Heart right ventricle (tissue), 16 donors: ENCODE measurements around the gene RASL10B. TPM values are rescaled to one million over a fixed set of nuclear protein-coding genes. Genes with fewer than 3 reads are reported as not detected.
A peak's percentile ranks its signal among the peaks of the same experiment; 100 is the strongest.

Experiments used
- ATAC-seq, 8 donors: fragments of 200-7000 bp; cut with Tn5 transposase; one replicate each; pipeline ENCODE4 v1.9.1; 2020; ENCODE audit warnings: mild to moderate bottlenecking in 8 of 8, moderate library complexity in 8 of 8, moderate number of reproducible peaks in 1 of 8
- DNase-seq, 2 donors: peaks; one replicate each; pipeline ENCODE4 v3.0.0-alpha.2; 2020
- H3K27ac ChIP-seq, 10 donors: fragments of 200-600 bp; sonication (generic) in 2 of 10; one replicate each; pipeline versions ENCODE4 v1.5.0 to v1.8.0; 2020 to 2022; ENCODE audit warnings: mild to moderate bottlenecking in 3 of 10
- H3K27me3 ChIP-seq, 7 donors: fragments of 200-600 bp; one replicate each; pipeline ENCODE4 v1.8.0; 2021 to 2022; ENCODE audit warnings: mild to moderate bottlenecking in 2 of 7
- H3K36me3 ChIP-seq, 9 donors: fragments of 200-600 bp; sonication (generic) in 1 of 9; one replicate each; pipeline versions ENCODE4 v1.5.0 to v1.8.0; 2020 to 2022; ENCODE audit warnings: mild to moderate bottlenecking in 2 of 9
- H3K4me1 ChIP-seq, 9 donors: fragments of 200-600 bp; sonication (generic) in 1 of 9; one replicate each; pipeline versions ENCODE4 v1.5.0 to v1.8.0; 2020 to 2022; ENCODE audit warnings: mild to moderate bottlenecking in 4 of 9
- H3K4me3 ChIP-seq, 10 donors: fragments of 200-600 bp; sonication (generic) in 2 of 10; one replicate each; pipeline versions ENCODE4 v1.5.0 to v1.8.0; 2020 to 2022; ENCODE audit warnings: mild to moderate bottlenecking in 7 of 10, moderate library complexity in 2 of 10
- H3K9me3 ChIP-seq, 11 donors: fragments of 200-600 bp in 10 of 11; sonication (generic) in 2 of 11; one replicate each; pipeline versions ENCODE4 v1.5.0 to v1.8.0; 2013 to 2022; ENCODE audit warnings: mild to moderate bottlenecking in 2 of 11, control low read depth in 1 of 11, moderate library complexity in 1 of 11
- WGBS, 2 donors: extraction: QIAGEN DNeasy Blood & Tissue Kit; methylation state at CpG; one replicate each; pipeline ENCODE4 v1.1.7; 2013; ENCODE audit warnings: inconsistent platforms in 1 of 2; 5-methylcytosine and 5-hydroxymethylcytosine counted together
- intact Hi-C, 10 donors: fragments of 100-400 bp; cut with DNase I; formaldehyde crosslinking; loops; one replicate each; pipeline versions ENCODE4 v1.11.1 to v1.14.2; 2022
- polyA plus RNA-seq, 2 donors: library from polyadenylated mRNA; stranded (reverse); fragments of 200-250 nt; gene quantifications; one replicate each; pipeline ENCODE4 v1.2.3, GENCODE V29; 2013
- total RNA-seq, 10 donors: library from RNA; stranded (reverse); fragmentation: NEBNext Ultra II Directional in 3 of 10; extraction: Animal tissue kit (Norgen Biotek cat#: 25700) in 3 of 10; gene quantifications; one replicate each; pipeline versions ENCODE4 v1.2.1 to v1.2.4, GENCODE V29; 2021 to 2023
- TF ChIP-seq, protein P1 (sequence below), 9 donors: fragments of 200-600 bp; sonication (generic) in 2 of 9; IDR thresholded peaks; one replicate each; pipeline versions ENCODE4 v1.5.0 to v1.8.0; 2021 to 2022; ENCODE audit warnings: antibody characterized with exemption in 9 of 9, mild to moderate bottlenecking in 5 of 9, moderate library complexity in 1 of 9
- donor health status: Arrhythmogenic right ventricular cardiomyopathy.
- donor health status: ischemic (EF 13 %, LVEDD 7.1; RV severe dilation, severe dysfunction).
- donor health status: healthy with polysubstance abuse.
- donor health status: DM: no; HTN: yes; CAD: no.
- donor health status: DM: no; HTN: no; CAD: no.
- donor health status: ischemic (EF 25% LVEDD 6.9; RV normal size, moderate dysfunction).
- donor health status: ischemic (EF 25% LVEDD 5.7; RV mildly dilated, moderate dysfunction).
- donor health status: healthy.
- donor health status: DM: yes; HTN: yes; CAD: no.
- donor health status: Ischemic cardiomyopathy.
- donor health status: ischemic (EF 35%, LVEDD 5.7; RV mildly dilated, moderate dysfunction).
- donor health status: nonischemic (EF 11% LVEDD 7.7; RV severe dilation, severe dysfunction).
- donor health status: DM: yes; HTN: yes; CAD: no.
- donor health status: PGD.
- donor health status: ischemic (EF 29% LVEDD 5.4; RV normal size, mild dysfunction).
- donor health status: nonischemic (EF 23%, LVEDD 6.1; RV moderate dilation, normal function).

The RASL10B gene
- total and polyA plus RNA-seq, 12 donors: 3.9 to 26.2 (median 10.9) TPM

DNA sequence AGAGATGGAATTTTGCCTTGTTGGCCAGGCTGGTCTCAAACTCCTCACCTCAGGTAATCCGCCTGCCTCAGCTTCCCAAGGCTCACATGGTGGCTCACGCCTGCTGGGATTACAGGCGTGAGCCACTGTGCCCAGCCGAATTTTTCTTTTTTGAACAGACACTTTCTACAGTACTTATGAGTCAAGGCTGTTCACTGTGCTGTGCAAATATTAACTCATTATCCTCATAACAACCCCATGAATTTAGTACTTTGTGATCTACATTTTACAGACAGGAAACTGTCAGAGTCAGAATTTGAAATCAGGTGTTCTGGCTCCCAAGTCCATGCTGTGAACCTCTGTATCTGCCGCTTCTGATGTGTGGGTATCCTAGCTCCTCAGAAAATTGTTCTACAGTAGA, 25.7 kb upstream of the RASL10B start:
- 77 to 96% methylated on average over 5 of the region's 5 CpGs for WGBS, 2 donors
- DNase-seq (no peak), ATAC-seq (no peak)
- no peak overlapping the region for H3K4me3 ChIP-seq
- intact Hi-C loops: no loop called here
- H3K4me1 ChIP-seq: peaks cover 0 to 30% (median 16%) of the 10 kb centered on the region in 9 donors
- H3K36me3 ChIP-seq: peaks cover 0 to 45% (median 4%) of the 10 kb centered on the region in 9 donors
- TF ChIP-seq, protein P1, sequence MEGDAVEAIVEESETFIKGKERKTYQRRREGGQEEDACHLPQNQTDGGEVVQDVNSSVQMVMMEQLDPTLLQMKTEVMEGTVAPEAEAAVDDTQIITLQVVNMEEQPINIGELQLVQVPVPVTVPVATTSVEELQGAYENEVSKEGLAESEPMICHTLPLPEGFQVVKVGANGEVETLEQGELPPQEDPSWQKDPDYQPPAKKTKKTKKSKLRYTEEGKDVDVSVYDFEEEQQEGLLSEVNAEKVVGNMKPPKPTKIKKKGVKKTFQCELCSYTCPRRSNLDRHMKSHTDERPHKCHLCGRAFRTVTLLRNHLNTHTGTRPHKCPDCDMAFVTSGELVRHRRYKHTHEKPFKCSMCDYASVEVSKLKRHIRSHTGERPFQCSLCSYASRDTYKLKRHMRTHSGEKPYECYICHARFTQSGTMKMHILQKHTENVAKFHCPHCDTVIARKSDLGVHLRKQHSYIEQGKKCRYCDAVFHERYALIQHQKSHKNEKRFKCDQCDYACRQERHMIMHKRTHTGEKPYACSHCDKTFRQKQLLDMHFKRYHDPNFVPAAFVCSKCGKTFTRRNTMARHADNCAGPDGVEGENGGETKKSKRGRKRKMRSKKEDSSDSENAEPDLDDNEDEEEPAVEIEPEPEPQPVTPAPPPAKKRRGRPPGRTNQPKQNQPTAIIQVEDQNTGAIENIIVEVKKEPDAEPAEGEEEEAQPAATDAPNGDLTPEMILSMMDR (IDR thresholded peaks at IDR 0.05): no peak
- H3K9me3 ChIP-seq: no peaks in the 10 kb centered on the region
- no peaks in the 10 kb centered on the region for H3K27me3 ChIP-seq
- no peak overlapping the region for H3K27ac ChIP-seq

DNA sequence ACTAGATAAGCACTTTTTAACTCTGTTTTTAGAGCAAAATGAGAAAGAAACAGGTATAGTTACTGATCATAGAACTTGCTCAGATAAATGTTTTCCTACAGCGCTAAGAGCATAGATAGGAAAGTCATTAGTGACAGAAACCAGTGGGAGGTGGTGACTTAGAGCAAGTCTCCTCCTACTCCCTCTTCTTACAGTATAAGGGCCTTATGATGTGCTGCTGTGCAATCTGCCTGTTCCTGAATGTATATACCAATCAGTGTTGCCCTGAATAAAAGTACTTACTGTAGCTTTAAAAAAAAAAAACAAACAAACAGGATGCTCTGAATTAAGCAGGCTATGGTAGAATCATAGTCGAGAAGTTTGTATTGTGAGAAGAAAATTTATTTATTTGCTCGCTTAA, 23.3 kb upstream of the RASL10B start:
- WGBS, 2 donors: 68 to 70% methylated on average over 3 of the region's 3 CpGs
- TF ChIP-seq, protein P1 (IDR thresholded peaks at IDR 0.05): no peak
- Histone ChIP-seq H3K27ac (no peak overlapping the region), H3K9me3 (no peaks in the 10 kb centered on the region), H3K4me1 (peaks cover 8 to 44% (median 31%) of the 10 kb centered on the region in 9 donors), H3K36me3 (peaks cover 0 to 52% (median 9%) of the 10 kb centered on the region in 9 donors), H3K4me3 (no peak overlapping the region), H3K27me3 (no peaks in the 10 kb centered on the region)
- DNase-seq (no peak), ATAC-seq (no peak)
- intact Hi-C loops: no loop called here

DNA sequence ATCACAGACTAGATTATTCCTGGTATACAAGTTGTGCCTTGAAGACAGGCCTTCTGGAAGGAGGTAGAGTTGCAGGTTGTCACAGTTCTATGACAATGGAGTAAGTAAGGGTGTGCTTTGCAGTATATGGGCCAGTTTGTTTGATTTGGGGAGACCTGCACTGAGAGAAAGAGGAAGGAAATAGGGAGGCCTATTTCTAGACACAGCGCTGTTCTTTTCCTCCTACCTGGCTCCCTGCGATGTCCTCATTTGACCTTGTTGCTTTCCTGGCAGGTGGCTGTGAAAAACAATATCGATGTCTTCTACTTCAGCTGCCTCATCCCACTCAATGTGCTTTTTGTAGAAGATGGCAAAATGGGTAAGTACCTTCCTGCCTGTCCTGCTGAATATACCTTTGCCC, 22.5 kb upstream of the RASL10B start:
- 25 to 38% methylated on average over 3 of the region's 3 CpGs for WGBS, 2 donors
- intact Hi-C loops: no loop called here
- Histone ChIP-seq H3K9me3 (no peaks in the 10 kb centered on the region), H3K4me3 (no peak overlapping the region), H3K27me3 (no peaks in the 10 kb centered on the region), H3K36me3 (peaks cover 0 to 60% (median 9%) of the 10 kb centered on the region in 9 donors), H3K4me1 (peaks cover 8 to 52% (median 39%) of the 10 kb centered on the region in 9 donors), H3K27ac (peak overlapping the region in 2 of 10 donors; percentile 7 to 28)
- TF ChIP-seq, protein P1 (IDR thresholded peaks at IDR 0.05): no peak
- DNase-seq (no peak), ATAC-seq (no peak)

DNA sequence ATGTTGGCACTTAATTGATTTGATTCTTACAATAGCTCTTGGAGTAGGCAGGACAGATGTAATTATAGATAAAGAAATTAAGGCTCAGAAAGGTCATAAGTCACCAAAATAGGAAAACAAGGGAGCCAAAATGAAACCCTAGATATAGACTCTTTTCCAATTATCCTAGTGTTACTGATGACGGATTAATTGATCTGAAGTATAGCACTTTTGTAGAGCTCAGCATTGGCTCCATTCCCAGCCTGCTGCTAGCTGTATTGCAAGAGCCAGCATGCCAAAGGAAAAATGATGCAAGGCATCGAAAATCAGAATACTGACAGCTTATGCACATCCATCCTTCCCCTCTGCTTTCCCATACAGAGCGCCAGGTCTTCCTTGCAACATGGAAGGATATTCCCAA, 21.6 kb upstream of the RASL10B start:
- no peak for ATAC-seq
- TF ChIP-seq, protein P1 (IDR thresholded peaks at IDR 0.05): no peak
- Histone ChIP-seq H3K36me3 (peaks cover 0 to 68% (median 9%) of the 10 kb centered on the region in 9 donors), H3K27ac (no peak overlapping the region), H3K4me1 (peaks cover 11 to 62% (median 47%) of the 10 kb centered on the region in 9 donors), H3K27me3 (no peaks in the 10 kb centered on the region), H3K9me3 (no peaks in the 10 kb centered on the region), H3K4me3 (no peak overlapping the region)
- 61 to 76% methylated on average over 3 of the region's 3 CpGs for WGBS, 2 donors
- intact Hi-C loops: no loop called here
- no peak for DNase-seq
